WTC11 (cell line): ENCODE results near the gene FAM13A. TPM values are rescaled to one million over a fixed set of nuclear protein-coding genes. Genes with fewer than 3 reads are reported as not detected.

Experiments used
- ATAC-seq: fragments of 200-7000 bp; cut with Tn5 transposase; 2 replicates; pipeline ENCODE4 v1.10.0; 2021; ENCODE audit warnings: mild to moderate bottlenecking, moderate library complexity
- CTCF ChIA-PET: fragments of 300-600 bp; sonication (Branson Sonifier 250); formaldehyde crosslinking; loops from one replicate; lab custom pipeline; 2021; ENCODE audit warnings: antibody characterized with exemption; lab: Charles Lee
- POLR2A ChIA-PET: fragments of 350-600 bp; sonication (Branson Sonifier 250); formaldehyde crosslinking; loops from one replicate; lab custom pipeline; 2021; ENCODE audit warnings: antibody characterized with exemption; lab: Charles Lee
- DNase-seq: peaks from one replicate; pipeline ENCODE4 v3.0.0; 2021; ENCODE audit warnings: low spot score
- H3K27ac Mint-ChIP-seq: 2 replicates; pipeline ENCODE4 v1.8.0; 2021; ENCODE audit warnings: mixed read lengths
- H3K27me3 Mint-ChIP-seq: 2 replicates; pipeline ENCODE4 v1.8.0; 2021; ENCODE audit warnings: low read depth, mild to moderate bottlenecking, moderate library complexity, mixed read lengths
- H3K36me3 Mint-ChIP-seq: 2 replicates; pipeline ENCODE4 v1.8.0; 2021; ENCODE audit warnings: mixed read lengths
- H3K4me1 Mint-ChIP-seq: 2 replicates; pipeline ENCODE4 v1.8.0; 2022; ENCODE audit warnings: mixed read lengths
- H3K4me3 Mint-ChIP-seq: 2 replicates; pipeline ENCODE4 v1.8.0; 2021; ENCODE audit warnings: mild to moderate bottlenecking, moderate library complexity, mixed read lengths
- H3K9me3 Mint-ChIP-seq: 2 replicates; pipeline ENCODE4 v1.8.0; 2021; ENCODE audit warnings: mixed read lengths
- AFF4 ChIP-seq: sonication (generic); formaldehyde crosslinking; IDR thresholded peaks from 2 replicates; pipeline ENCODE4 v1.8.1; 2023; ENCODE audit warnings: mild to moderate bottlenecking, missing genetic modification reagents, borderline replicate concordance
- AR ChIP-seq: fragments of 250-450 bp; sonication (Bioruptor Pico); IDR thresholded peaks from 2 replicates; pipeline ENCODE4 v1.9.0; 2021; ENCODE audit warnings: mild to moderate bottlenecking
- ATF1 ChIP-seq: sonication (generic); formaldehyde crosslinking; IDR thresholded peaks from 2 replicates; pipeline ENCODE4 v1.8.1; 2023; ENCODE audit warnings: mild to moderate bottlenecking, moderate library complexity, missing genetic modification reagents
- ATF2 ChIP-seq: sonication (generic); formaldehyde crosslinking; IDR thresholded peaks from 2 replicates; pipeline ENCODE4 v1.8.1; 2022; ENCODE audit warnings: low read depth, missing genetic modification reagents, borderline replicate concordance
- CBFB ChIP-seq: sonication (generic); formaldehyde crosslinking; IDR thresholded peaks from 2 replicates; pipeline ENCODE4 v1.8.1; 2022; ENCODE audit warnings: mild to moderate bottlenecking, low read depth, missing genetic modification reagents
- FOXP1 ChIP-seq: sonication (generic); formaldehyde crosslinking; IDR thresholded peaks from 2 replicates; pipeline ENCODE4 v1.8.0; 2022; ENCODE audit warnings: missing genetic modification reagents, mild to moderate bottlenecking, moderate library complexity, borderline replicate concordance
- MAX ChIP-seq: sonication (generic); formaldehyde crosslinking; IDR thresholded peaks from 2 replicates; pipeline ENCODE4 v1.8.0; 2022; ENCODE audit warnings: mild to moderate bottlenecking, missing genetic modification reagents
- NFE2L1 ChIP-seq: sonication (generic); formaldehyde crosslinking; IDR thresholded peaks from 2 replicates; pipeline ENCODE4 v1.8.1; 2023; ENCODE audit warnings: missing genetic modification reagents
- NR1H2 ChIP-seq: sonication (generic); formaldehyde crosslinking; IDR thresholded peaks from 2 replicates; pipeline ENCODE4 v1.9.0; 2021; ENCODE audit warnings: mild to moderate bottlenecking, moderate library complexity, missing genetic modification reagents
- SOX15 ChIP-seq: fragments of 250-450 bp; sonication (Bioruptor Pico); IDR thresholded peaks from 2 replicates; pipeline ENCODE4 v1.9.0; 2021; ENCODE audit warnings: mild to moderate bottlenecking
- SP1 ChIP-seq: sonication (generic); formaldehyde crosslinking; conservative IDR thresholded peaks from 2 replicates; pipeline ENCODE4 v1.8.1; 2022; ENCODE audit warnings: missing genetic modification reagents
- ZNF138 ChIP-seq: sonication (generic); formaldehyde crosslinking; conservative IDR thresholded peaks from 2 replicates; pipeline ENCODE4 v1.8.1; 2022; ENCODE audit warnings: mild to moderate bottlenecking, moderate library complexity, missing genetic modification reagents
- ZNF263 ChIP-seq: sonication (generic); formaldehyde crosslinking; IDR thresholded peaks from 2 replicates; pipeline ENCODE4 v1.8.1; 2022; ENCODE audit warnings: low read depth, mild to moderate bottlenecking, moderate library complexity, missing genetic modification reagents
- ZNF317 ChIP-seq: sonication (generic); formaldehyde crosslinking; IDR thresholded peaks from 2 replicates; pipeline ENCODE4 v1.8.1; 2023; ENCODE audit warnings: low read depth, mild to moderate bottlenecking, moderate library complexity, missing genetic modification reagents, borderline replicate concordance
- ZNF425 ChIP-seq: fragments of 250-450 bp; sonication (Bioruptor Pico); conservative IDR thresholded peaks from 2 replicates; pipeline ENCODE4 v1.9.0; 2021; ENCODE audit warnings: mild to moderate bottlenecking
- total RNA-seq: library from RNA; stranded (reverse); gene quantifications from 3 replicates; pipeline ENCODE4 v1.2.3, GENCODE V29; 2021

The FAM13A gene
- total RNA-seq, 1 experiment from 2014 or later = 14.6 TPM

GRCh38 chr4:88803600-88804096, 253.3 kb downstream of the FAM13A start (continued):
- no peak for TF ChIP-seq ZNF425 (CRISPR knock-in tag)
- no peak for TF ChIP-seq FOXP1 (CRISPR knock-in tag)
- no peak for TF ChIP-seq ZNF317 (CRISPR knock-in tag)
- TF ChIP-seq CBFB (CRISPR knock-in tag) = no peak
- TF ChIP-seq NFE2L1 = no peak
- TF ChIP-seq ZNF263 = no peak
- no peak for TF ChIP-seq ATF1 (CRISPR knock-in tag)
- no peak for TF ChIP-seq NR1H2 (CRISPR knock-in tag)
- TF ChIP-seq, all 79 proteins: peak for 0

GRCh38 chr4:88802585-88803286, 254.2 kb downstream of the FAM13A start:
- Mint-ChIP-seq H3K9me3 (no peaks in the 10 kb centered on the region), H3K27me3 (no peaks in the 10 kb centered on the region), H3K4me1 (no peaks in the 10 kb centered on the region), H3K4me3 (no peak overlapping the region), H3K27ac (no peak overlapping the region), H3K36me3 (peaks cover 2% of the 10 kb centered on the region; the same call in 1 of the 2 replicates)
- ATAC-seq = no peak
- ChIA-PET CTCF (interaction anchor here (0.6 to 1.3 kb wide), 5 partner anchors 11 to 130 kb away, joined by 3 to 4 read pairs (median 3); no protein-coding TSS in a partner anchor), POLR2A (no interaction called here)
- DNase-seq = no peak
- no peak for TF ChIP-seq ATF2 (CRISPR knock-in tag)
- no peak for TF ChIP-seq AFF4 (CRISPR knock-in tag)
- TF ChIP-seq MAX = no peak
- TF ChIP-seq SOX15 (CRISPR knock-in tag) = no peak
- no peak for TF ChIP-seq AR (CRISPR knock-in tag)
- TF ChIP-seq ZNF138 (CRISPR knock-in tag) = no peak
- TF ChIP-seq SP1 (CRISPR knock-in tag) = no peak
